Right hindlimb (tissue), 1 donor: ENCODE data around the gene PCSK2.

Experiments
- DNase-seq: peaks from one replicate; pipeline ENCODE4 v3.0.0-alpha.2; 2018

The PCSK2 gene

DNA sequence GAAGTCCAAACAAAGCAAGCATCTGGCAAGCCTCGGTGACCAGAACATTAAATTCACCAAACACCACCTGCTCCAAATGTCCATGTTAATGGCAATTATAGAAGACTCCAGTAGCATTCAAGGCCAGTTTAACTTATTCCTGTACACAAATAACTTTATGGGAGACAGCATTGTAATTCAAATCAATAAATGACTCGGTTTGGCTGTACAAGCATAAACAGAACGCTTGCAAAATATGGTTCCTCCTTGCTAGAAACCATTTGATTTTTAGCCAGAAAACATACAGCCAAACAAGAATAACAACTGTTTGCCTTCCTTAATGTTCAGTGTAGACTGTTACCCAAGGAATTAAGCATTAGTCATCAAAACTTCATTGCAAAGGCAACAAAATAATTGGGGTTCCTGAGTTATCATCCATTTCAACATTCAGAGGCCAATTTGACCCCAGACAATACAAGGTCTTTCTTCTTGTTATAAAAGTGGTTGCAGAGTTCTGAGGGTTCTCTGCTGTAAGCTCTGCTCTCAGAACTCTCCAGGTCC is 179.3 kb downstream of the PCSK2 start:
- DNase-seq: no peak

- no peak for DNase-seq
Measured at GRCh38 chr20:17407550-17407949, 180.7 kb downstream of the PCSK2 start.

GRCh38 chr20:17417225-17417624 is 190.4 kb downstream of the PCSK2 start:
- DNase-seq: no peak

DNA sequence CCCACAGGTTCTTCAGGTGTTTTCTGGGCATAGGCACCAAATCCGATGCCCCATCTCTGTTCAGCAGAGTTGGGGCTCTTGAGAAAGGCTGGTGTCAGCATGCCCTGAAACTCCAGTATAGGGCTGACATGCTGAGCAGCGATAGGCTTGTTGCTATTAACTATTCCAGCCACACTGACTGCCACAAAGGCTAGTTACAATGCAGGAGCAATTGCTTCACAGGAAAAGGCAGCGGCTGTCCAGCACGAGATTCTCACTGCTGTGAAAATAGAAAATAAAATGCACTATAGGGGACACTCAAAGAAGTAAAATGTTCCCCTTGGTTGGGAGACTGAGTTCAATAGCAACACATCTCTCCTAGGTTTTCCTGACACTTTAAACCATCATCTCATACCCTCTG is 191.9 kb downstream of the PCSK2 start:
- DNase-seq: no peak

DNA sequence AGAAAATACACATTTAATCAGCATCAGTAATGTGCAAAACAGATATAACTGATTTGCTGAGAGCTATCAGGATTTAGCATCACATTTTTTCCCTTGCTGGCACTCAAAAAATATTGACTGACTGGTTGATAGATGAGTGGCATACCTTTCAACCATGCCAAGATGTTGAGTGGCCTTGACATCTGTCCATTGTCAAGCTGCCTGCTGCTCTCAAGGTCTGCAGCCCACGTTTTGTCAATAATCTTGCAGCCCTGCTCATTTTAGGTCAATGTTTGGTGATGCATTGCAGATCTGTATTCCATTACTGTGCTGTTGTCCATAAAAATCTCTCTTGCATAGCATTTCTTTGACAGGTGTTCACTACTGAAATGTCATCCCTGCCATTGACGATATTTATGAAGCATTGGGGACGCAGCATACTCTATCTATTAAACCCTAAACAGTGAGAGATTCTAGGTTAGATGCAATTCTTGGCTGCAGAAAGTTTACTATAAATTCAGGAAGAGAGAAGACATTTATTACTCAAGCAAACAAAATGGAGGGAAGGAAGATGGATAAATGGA is 192.7 kb downstream of the PCSK2 start:
- DNase-seq: no peak

DNA sequence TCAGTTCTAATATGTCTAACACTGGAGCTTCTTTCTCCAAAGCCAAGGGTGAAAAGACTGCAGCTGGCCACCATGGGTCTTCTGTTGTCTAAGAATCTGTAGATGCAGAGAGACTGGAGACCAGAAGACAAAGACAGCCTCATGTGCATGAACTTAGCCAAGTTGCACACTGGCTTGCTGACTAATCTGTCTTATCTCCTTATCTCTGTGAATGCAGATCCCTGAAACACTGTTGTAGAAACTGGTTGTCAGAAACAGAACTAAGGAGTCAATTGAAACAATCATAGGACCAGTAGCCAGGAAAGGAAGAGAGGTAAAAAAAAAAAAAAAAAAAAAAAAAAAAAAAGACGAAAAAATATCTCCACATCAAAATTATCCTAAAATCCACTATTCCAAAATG is 194.7 kb downstream of the PCSK2 start:
- DNase-seq: no peak

GRCh38 chr20:17423782-17424181 is 196.9 kb downstream of the PCSK2 start:
- DNase-seq: no peak

DNA sequence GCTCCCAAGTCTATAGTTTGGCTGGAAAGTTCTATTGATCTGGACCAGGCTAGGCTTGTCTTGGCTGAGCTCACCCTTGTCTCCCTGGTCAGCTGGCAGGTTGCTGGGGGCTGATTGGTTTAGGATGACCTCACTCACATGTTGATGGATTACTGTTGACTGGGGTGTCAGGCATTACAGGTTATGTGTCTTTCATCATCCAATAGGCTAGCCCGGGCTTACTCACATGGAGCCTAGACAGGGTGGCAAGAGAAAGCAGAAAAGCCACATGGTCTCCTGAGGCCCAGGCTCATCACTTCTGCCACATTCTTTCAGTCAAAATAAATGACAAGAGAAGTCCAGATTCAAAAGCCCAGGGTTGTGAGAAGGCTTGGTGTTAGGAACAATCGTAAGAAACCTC is 200.8 kb downstream of the PCSK2 start:
- DNase-seq: no peak

GRCh38 chr20:17430125-17430950 is 203.5 kb downstream of the PCSK2 start:
- no peak for DNase-seq

DNA sequence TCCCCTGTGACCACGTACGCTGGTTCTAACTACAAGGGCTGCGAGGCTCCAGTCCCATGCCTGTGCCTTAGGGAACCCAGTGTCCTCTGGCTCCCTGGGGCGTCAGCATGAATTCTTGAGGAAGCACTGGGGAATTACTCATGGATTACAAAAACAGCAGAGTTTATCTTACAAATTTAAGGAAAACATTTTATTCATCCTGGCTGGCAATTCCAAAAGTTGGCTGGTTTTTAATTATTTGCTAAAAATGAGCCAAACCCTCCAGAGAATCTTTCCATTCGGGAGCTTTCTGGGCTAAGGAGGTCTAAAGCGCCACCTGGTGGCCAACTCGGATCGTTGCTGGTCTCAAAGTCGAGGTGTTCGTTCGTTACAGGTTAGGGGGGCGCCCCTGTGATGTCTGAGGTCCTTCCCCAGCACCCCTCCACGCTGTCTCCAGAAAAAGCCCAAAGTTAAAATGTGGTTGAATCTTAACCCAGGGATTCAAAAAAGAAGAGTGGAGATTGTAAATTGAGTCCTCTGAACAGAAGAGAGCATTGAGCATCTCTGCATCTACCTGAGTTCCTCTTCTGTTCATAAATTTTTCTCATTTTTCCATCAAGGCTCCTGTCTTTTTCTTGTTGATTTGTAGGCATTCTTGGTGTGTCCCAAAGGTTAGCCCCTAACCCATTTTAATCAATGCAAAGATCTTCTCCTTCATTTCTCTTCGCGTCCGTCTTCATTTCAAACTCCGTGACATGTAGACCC is 205.0 kb downstream of the PCSK2 start:
- DNase-seq: peak; percentile 49

- no peak for DNase-seq
Measured at GRCh38 chr20:17436664-17437063, 209.8 kb downstream of the PCSK2 start.

GRCh38 chr20:17437251-17437650 is 210.4 kb downstream of the PCSK2 start:
- no peak for DNase-seq

- DNase-seq: no peak
Measured at GRCh38 chr20:17438436-17439039, 211.7 kb downstream of the PCSK2 start.

DNA sequence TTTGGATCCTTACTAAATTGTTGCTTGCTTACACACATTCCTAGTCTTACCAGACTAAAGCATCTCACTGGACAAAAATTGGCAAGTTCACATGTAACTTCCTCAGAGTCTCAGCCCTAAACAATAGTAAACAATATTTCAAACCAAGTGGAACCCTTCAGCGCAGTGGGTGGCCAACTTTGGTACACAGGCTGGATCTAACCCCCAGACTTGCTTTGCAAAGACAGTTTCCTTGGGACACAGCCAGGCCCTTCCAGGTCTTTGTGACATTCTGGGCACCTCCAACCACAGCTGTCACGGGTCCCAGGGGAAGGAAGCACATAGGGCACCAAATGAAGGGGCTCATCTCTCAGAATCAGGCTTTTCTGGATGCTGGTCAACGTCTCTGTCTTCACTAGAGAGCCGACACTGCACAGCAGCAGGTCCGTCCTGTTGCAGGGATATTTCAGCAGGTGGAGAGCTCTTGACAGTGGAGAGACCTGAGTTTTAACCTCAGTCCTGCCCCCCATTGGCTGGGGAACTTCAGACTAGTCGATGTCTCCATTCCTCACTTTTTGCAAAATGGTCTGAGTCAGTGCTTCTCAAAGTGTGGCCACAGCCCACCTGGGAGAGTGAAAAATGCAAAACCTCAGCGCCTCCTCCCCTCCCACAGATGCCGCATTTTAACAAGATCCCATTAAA is 212.9 kb downstream of the PCSK2 start:
- no peak for DNase-seq

DNA sequence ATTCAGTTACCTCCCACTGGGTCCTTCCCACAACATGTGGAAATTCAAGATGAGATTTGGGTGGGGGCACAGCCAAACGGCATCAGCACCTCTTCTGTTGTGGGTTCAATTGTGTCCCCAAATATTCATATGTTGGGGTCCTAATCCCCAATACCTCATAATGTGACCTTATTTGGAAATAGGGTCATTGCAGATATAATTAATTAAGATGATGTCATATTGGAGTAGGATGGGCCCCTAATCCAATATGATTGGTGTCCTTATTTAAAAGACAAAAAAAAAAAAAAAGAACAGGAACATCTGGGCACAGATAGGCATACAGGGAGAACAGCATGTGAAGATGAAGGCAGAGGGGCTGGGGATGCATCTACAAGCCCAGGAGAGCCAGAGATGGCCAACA is 214.9 kb downstream of the PCSK2 start:
- no peak for DNase-seq

DNA sequence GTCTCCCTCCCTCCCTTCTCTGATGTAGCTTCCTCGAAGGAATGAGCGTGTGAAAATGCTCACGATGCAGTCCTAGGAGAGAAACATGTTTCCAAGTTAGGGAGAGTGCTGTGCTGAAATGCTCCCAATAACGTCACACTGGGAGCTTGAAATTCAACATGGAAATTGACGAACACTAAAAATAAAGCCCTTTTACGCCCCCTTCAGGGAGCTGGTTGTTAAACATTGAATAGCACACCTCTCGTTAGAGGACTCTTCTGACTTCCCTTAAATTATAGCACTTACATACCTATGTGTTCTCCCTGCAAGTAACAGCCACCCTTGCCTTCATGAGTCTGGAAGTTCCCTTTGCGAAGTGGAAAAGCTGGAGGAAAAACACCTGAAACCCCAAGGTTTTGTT is 215.7 kb downstream of the PCSK2 start:
- no peak for DNase-seq

- DNase-seq: no peak
Measured at GRCh38 chr20:17443131-17443858, 216.5 kb downstream of the PCSK2 start.

DNA sequence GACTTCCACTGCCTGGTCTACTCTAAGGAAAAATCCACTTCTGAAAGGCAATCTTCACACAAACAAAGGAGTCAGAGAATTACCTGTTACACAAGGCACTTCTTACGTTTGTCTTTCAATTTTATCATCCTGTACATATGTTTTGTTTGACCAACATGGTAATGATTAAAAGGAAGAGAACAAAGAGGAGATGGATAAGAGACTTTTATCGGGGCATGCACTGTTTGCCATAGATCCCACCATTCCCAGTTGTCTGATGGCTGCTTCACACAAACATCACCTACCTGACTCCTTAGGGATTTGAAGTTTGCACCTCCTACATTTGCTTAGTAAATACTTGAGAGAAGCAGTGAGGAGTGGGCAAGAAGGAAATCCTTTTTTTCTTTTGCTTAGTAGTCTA is 217.3 kb downstream of the PCSK2 start:
- no peak for DNase-seq

GRCh38 chr20:17445543-17445942 is 218.7 kb downstream of the PCSK2 start:
- DNase-seq: no peak

GRCh38 chr20:17446171-17446570 is 219.3 kb downstream of the PCSK2 start:
- no peak for DNase-seq

DNA sequence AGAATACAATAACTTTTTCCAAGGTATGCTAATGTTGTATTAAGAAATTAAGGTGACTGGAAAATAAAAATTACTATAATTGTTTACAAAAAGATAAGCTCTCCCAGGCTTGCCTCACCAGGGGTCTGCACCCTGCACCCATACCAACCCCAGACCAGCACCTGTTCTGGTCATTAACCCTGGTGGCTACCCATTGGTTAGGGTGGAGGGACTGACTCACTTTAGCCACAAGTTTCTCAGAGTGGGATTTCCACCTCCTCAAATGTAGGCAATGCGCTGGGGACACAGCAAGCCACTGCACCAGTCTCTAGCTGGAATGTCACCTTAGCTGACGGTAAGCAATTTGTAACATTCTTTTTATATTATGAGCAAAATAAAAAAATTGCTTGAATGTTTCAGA is 221.2 kb downstream of the PCSK2 start:
- no peak for DNase-seq

- no peak for DNase-seq
Measured at GRCh38 chr20:17449031-17449430, 222.2 kb downstream of the PCSK2 start.
